Activated naive CD4-positive, alpha-beta T cell treated with anti-CD3 and anti-CD28 coated beads, Interleukin-2, amount 50 U/mL, for 24 hours (primary cell): ENCODE data around the gene INTS11.
"Not testable (repeated sequence)": the region's sequence is repeated elsewhere in the genome, so short reads cannot be mapped to it uniquely, and the experiment has no call there.

ENCODE experiments used
- H3K27ac Mint-ChIP-seq: one replicate; pipeline ENCODE4 v1.8.0; 2021; ENCODE audit warnings: mild to moderate bottlenecking, mixed read lengths
- H3K27me3 Mint-ChIP-seq: one replicate; pipeline ENCODE4 v1.8.0; 2021; ENCODE audit warnings: mixed read lengths
- H3K36me3 Mint-ChIP-seq: one replicate; pipeline ENCODE4 v1.8.0; 2021; ENCODE audit warnings: mixed read lengths
- H3K4me1 Mint-ChIP-seq: one replicate; pipeline ENCODE4 v1.8.0; 2021; ENCODE audit warnings: mixed read lengths
- H3K4me3 Mint-ChIP-seq: one replicate; pipeline ENCODE4 v1.8.0; 2021; ENCODE audit warnings: mild to moderate bottlenecking, mixed read lengths
- H3K9me3 Mint-ChIP-seq: one replicate; pipeline ENCODE4 v1.8.0; 2021; ENCODE audit warnings: mixed read lengths

Gene INTS11

DNA sequence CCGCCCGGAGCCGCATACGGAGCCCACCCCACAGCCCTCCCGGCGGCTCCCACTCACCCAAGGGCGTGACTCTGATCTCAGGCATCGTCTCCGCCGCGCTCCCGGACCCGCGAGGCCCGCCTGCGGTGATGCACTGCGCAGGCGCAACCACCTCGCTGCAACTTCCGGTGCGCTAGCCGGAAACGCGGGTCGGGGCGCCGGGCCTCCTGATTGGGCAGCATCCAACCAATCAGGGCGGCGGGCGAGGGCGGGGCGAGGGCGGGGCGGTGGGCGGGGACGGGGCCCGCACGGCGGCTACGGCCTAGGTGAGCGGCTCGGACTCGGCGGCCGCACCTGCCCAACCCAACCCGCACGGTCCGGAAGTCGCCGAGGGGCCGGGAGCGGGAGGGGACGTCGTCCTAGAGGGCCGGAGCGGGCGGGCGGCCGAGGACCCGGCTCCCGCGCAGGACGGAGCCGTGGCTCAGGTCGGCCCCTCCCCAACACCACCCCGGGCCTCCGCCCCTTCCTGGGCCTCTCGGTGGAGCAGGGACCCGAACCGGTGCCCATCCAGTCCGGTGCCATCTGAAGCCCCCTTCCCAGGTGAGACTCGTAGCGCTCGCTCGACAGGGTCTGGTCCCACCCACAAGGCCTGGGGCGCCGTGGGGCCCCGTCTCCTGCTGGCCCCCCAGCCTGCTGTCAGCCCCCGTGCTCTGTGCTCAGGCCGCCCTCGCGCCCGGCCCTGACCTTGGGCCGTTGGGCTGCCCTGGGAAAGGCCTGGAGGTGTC, at the start of gene INTS11, which contains the start of gene CPTP:
INTS11 (minus strand) TSS at position 137 of the 764 bp plus-strand sequence; CDS start at position 85, 52 bp downstream.
CPTP (plus strand) TSS at position 279 of the 764 bp plus-strand sequence. CDS start 2,109 bp downstream, outside the sequence.
- Mint-ChIP-seq H3K4me1 (peaks cover 23% of the 10 kb centered on the region), H3K36me3 (peaks cover 3% of the 10 kb centered on the region), H3K27me3 (no peaks in the 10 kb centered on the region), H3K9me3 (no peaks in the 10 kb centered on the region), H3K27ac (peak within 1 kb of the TSS; percentile 97), H3K4me3 (peak within 1 kb of the TSS; percentile 93)

DNA sequence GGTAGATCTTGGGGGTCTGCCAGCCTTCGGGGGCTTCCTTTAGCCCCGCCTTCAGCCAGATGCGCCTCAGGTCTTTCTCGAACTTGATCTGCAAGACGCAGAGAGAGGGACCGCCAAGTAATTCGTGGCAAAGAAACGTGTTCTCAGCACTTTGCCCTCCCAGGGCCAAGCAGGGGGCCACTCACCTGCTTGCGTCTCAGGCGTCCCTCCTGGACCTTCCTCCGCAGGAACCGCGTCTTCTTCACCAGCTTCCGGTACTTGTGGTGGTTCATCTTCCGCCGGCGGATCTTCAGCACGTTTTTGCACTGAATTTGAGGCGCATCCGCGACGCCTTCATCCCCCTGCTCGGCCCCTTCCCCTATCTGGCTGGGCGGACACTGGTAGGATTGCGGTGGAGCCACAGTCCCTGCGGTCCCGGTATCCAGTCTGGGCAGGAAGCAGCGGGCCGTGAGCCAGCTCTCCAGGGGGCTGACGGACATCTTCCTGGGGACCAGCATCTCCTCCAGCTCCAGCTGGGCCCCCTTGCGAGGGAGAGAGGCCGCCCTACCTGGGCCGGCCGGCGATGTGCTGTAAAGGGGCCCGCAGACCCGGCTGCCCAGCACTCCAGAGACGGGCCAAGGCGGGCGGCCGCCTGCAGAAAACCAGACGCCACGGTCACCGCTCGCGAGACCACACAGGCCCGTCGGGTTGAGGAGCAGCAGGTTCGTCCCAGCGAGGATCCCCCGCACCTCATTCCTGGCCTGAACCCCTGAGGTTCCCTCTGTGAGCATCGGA, 49.5 kb upstream of the INTS11 start:
- no peaks in the 10 kb centered on the region for H3K9me3 Mint-ChIP-seq
- peaks cover 17% of the 10 kb centered on the region for H3K4me1 Mint-ChIP-seq

DNA sequence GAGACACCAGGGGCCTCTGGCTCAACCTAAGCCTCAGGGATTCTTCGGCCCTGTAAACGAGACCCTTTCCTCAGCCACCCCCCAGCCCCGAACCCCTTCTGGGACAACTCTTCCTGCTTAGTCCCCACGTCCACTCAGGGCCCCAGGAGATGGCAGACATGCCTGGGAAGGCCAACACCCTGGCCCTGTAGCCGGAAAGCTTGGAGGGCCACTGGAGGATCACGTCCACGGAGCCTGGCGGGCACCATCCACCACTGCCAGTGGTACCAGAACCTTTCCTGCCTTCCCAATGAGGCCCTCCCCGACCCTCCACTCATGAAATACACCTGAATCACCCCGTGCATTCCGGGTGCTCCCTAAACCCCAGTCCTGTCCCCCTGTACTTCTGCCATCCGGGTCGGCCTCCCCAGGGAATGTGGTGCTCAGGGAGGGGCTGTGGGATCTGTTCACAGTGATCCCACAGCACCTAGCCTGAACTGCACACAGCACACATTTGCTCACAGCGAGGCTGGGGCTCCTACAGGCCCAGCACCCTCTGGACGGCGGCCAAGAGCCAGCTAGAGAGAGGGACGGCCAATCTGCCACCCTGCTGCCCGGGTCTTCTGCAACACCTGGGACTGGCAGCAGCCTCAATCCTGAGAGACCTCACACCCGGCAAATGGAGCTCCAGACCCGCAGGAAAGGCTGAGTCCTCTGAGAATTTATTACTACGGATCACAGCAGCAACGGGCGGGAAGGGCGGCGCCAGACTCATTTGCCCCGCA, 48.8 kb upstream of the INTS11 start:
- Mint-ChIP-seq H3K9me3 (no peaks in the 10 kb centered on the region), H3K36me3 (no peaks in the 10 kb centered on the region), H3K27ac (no peak overlapping the region), H3K27me3 (no peaks in the 10 kb centered on the region), H3K4me3 (peak overlapping the region; percentile 93), H3K4me1 (peaks cover 17% of the 10 kb centered on the region)

More for the DNA sequence above, 49.5 kb upstream of the INTS11 start:
- Mint-ChIP-seq H3K27ac (peak overlapping the region; percentile 30), H3K27me3 (no peaks in the 10 kb centered on the region), H3K4me3 (peak overlapping the region; percentile 93), H3K36me3 (no peaks in the 10 kb centered on the region)

DNA sequence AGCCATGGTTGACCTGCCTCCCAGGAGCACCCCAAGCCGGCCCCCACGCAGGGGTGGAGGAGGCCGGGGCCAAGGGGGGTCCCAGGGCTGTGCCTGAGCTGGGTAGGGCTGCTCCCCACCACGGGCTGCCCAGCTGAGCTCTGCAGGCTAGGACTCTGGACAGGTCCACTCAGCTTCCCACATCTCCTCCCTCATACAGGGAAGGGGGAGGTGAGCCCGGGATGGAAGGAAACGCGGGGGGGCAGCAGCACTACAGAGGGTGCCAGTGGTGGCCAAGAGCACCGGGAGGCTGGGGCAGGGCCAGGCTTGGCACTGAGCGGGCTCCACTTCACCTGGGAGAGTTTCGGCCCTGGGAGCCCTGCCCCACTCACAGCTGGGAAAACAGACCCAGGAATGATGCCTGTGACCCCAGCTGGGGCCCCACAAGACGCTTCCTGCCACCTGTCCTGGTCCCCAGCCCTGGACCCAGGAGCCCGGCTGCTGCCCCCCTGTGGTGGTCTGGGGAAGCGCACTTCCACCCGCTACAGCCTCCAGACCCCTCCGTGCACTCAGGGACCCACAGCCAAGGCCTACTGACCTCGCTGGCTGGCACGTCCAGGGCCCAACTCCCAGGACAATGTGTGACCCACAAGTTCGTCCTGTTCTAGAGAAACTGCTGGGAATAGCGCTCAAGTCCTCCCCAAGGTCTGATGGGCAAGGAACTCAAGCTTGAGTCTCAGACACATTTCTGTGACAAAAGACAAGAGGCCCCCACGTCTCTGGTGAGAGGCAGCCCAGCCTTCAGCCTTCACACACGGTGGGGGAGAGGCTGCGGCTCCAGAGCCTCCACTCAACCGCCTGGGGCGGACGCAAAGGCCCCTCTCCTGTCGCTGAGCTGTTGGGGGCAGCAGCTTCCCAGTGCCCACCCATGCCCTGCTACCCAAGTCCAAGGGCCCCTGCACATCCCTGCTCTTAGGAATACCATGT, 47.6 kb upstream of the INTS11 start:
- H3K9me3 Mint-ChIP-seq: no peaks in the 10 kb centered on the region
- no peaks in the 10 kb centered on the region for H3K27me3 Mint-ChIP-seq
- H3K36me3 Mint-ChIP-seq: no peaks in the 10 kb centered on the region
- H3K4me3 Mint-ChIP-seq: peak overlapping the region; percentile 68
- H3K4me1 Mint-ChIP-seq: peaks cover 17% of the 10 kb centered on the region
- no peak overlapping the region for H3K27ac Mint-ChIP-seq

DNA sequence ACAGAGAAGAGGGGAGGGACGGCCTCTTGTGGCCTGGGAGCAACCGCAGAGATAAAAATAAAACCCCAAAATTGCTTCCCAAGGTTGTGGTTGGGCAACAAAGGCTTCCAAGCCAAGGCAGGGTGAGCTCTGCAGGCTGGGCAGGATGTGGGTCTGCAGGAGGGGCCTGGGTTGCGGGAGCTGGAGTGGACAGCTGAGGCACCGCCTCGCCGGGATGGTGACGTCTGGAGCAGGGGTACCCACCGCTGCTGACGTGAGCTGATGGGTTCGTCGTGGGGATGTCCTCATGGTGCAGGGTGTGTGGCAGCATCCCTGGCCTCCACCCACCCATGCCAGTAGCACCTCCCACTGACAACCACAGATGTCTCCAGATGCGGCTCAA, 46.9 kb upstream of the INTS11 start:
- H3K4me1 Mint-ChIP-seq: peaks cover 17% of the 10 kb centered on the region
- no peaks in the 10 kb centered on the region for H3K27me3 Mint-ChIP-seq
- H3K36me3 Mint-ChIP-seq: no peaks in the 10 kb centered on the region
- H3K9me3 Mint-ChIP-seq: no peaks in the 10 kb centered on the region
- no peak overlapping the region for H3K4me3 Mint-ChIP-seq
- H3K27ac Mint-ChIP-seq: no peak overlapping the region

DNA sequence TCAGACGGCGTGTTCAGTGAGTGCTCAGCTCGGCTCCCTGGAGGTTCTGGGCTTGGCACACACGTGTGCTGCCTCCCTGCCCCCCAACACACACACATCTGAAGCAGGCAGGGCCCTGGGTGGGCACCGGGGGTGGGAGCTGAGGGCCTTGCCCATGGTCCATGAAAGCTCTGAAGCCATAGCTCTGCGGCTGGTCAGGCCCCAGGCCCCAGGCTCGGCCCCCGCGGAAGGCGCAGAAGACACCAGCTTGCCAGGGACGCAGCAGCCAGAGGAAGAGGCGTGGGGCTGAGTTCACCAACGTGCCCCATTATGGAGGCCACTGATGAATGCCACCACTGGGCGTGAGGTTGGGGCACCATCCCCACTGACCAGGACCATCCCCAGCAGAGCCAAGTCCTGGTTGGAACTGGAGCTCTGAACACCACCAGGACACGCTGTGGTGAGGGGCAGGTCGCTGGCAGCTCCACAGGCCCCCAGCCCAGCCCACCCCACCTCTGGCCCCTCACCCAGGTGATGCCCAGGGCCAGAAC, 46.4 kb upstream of the INTS11 start:
- no peak overlapping the region for H3K27ac Mint-ChIP-seq
- H3K4me3 Mint-ChIP-seq: no peak overlapping the region
- H3K4me1 Mint-ChIP-seq: peaks cover 17% of the 10 kb centered on the region
- H3K36me3 Mint-ChIP-seq: no peaks in the 10 kb centered on the region
- H3K27me3 Mint-ChIP-seq: no peaks in the 10 kb centered on the region
- no peaks in the 10 kb centered on the region for H3K9me3 Mint-ChIP-seq

DNA sequence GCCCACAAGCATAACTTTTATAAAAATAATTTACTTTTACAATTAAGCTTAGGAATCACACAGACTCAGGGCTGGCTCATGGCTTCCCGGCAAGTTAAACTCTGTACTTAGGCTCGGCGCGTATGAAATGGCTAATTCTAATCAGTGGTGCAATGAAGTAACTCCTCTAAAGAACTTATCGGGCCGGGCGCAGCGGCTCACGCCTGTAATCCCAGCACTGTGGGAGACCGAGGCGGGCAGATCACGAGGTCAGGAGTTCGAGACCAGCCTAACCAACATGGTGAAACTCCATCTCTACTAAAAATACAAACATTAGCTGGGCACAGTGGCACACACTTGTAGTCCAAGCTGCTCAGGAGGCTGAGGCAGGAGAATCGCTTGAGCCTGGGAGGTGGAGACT, 45.6 kb upstream of the INTS11 start:
- not testable (repeated sequence) for H3K9me3 Mint-ChIP-seq, H3K36me3 Mint-ChIP-seq, H3K27ac Mint-ChIP-seq, H3K4me3 Mint-ChIP-seq, H3K27me3 Mint-ChIP-seq
- peaks cover 14% of the 10 kb centered on the region for H3K4me1 Mint-ChIP-seq

DNA sequence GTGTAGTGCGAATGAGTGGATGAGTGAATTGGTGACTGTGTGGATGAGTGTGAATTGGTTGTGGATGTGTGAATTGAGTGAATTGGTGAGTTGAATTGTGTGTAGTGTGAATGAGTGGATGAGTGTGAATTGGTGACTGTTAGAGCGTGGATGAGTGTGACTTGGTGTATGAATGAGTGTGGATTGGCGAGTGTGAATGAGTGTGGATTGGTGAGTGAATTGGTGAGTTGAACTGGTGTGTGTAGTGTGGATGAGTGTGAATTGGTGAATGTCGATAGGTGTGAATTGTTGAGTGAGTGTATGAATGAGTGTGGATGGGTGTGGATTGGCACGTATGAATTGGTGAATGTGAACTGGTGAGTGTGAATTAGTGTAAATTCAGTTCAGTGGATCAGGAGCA, 42.9 kb upstream of the INTS11 start:
- Mint-ChIP-seq H3K27me3 (no peaks in the 10 kb centered on the region), H3K36me3 (no peaks in the 10 kb centered on the region), H3K9me3 (no peaks in the 10 kb centered on the region), H3K4me1 (peaks cover 8% of the 10 kb centered on the region), H3K4me3 (no peak overlapping the region), H3K27ac (no peak overlapping the region)

DNA sequence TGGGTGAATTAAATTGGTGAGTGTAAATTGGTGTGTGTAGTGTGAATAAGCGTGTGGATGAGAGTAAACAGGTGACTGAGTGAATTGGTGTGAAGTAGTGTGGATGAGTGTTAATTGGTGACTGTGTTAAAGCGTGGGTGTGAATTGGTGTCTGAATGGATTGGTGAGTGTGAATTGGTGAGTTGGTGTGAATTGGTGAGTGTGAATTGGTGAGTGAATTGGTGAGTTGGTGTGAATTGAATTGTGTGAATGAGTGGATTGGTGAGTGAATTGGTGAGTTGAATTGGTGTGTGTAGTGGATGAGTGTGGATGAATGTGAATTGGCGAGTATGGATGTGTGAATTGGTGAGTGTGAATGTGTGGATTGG, 42.2 kb upstream of the INTS11 start:
- H3K36me3 Mint-ChIP-seq: no peaks in the 10 kb centered on the region
- H3K27me3 Mint-ChIP-seq: no peaks in the 10 kb centered on the region
- no peaks in the 10 kb centered on the region for H3K9me3 Mint-ChIP-seq
- H3K27ac Mint-ChIP-seq: no peak overlapping the region
- H3K4me1 Mint-ChIP-seq: peaks cover 5% of the 10 kb centered on the region
- no peak overlapping the region for H3K4me3 Mint-ChIP-seq

DNA sequence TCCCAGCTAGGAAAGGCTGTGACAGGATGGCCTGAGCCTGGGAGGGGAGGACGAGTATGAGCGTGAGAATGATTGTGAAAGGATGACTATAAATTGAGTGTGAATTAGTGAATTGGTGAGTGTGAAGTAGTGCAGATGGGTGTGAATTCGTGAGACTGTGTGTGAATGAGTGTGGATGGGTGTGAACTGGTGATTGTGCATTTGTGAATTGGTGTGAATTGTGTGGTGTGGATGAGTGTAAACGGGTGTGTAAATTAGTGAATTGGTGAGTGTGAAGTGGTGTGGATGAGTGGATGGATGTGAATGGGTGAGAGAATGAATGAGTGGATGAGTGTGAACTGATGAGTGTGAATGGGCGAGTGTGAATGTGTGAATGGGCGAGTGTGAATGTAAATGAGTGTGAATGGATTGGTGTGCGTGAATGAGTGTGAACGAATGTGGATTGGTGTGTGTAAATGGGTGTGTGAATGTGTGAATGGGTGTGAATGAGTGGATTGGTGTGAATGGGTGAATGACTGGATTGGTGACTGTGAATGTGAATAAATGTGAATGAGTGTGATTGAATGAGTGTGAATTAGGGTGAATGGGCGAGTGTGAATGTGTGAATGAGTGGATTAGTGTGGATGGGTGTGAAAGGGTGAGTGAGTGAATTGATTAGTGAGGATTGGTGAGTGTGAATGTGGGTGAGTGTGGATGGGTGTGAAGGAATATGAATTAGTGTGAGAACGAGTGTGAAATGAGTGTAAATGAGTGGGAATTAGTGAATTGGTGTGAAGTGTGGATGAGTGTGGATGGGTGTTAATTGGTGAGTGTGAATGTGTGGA, 41.6 kb upstream of the INTS11 start:
- H3K36me3 Mint-ChIP-seq: no peaks in the 10 kb centered on the region
- H3K4me1 Mint-ChIP-seq: peaks cover 5% of the 10 kb centered on the region

DNA sequence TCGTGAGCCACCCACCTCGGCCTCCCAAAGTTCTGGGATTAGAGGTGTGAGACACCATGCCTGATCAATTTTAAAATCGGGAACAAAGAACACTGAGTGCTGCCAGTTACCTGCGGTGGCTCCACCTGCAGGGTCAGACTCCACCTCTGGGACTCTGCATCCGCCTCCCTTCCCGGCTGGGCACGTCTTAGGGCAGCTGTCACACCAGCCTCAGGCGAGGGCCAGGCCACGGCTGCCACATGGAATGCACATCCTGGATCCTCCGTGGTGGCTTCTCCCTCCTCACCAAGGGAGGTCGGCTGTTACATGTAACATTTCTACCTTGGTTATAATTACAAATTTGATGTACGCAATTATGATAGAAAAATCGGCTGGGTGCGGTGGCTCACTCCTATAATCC, 39.8 kb upstream of the INTS11 start:
- Mint-ChIP-seq H3K9me3 (no peaks in the 10 kb centered on the region), H3K4me1 (peaks cover 2% of the 10 kb centered on the region), H3K27me3 (no peaks in the 10 kb centered on the region), H3K36me3 (no peaks in the 10 kb centered on the region), H3K4me3 (no peak overlapping the region), H3K27ac (no peak overlapping the region)

More for the DNA sequence above, 41.6 kb upstream of the INTS11 start:
- H3K4me3 Mint-ChIP-seq: no peak overlapping the region
- H3K27ac Mint-ChIP-seq: no peak overlapping the region
- H3K9me3 Mint-ChIP-seq: no peaks in the 10 kb centered on the region
- H3K27me3 Mint-ChIP-seq: no peaks in the 10 kb centered on the region

DNA sequence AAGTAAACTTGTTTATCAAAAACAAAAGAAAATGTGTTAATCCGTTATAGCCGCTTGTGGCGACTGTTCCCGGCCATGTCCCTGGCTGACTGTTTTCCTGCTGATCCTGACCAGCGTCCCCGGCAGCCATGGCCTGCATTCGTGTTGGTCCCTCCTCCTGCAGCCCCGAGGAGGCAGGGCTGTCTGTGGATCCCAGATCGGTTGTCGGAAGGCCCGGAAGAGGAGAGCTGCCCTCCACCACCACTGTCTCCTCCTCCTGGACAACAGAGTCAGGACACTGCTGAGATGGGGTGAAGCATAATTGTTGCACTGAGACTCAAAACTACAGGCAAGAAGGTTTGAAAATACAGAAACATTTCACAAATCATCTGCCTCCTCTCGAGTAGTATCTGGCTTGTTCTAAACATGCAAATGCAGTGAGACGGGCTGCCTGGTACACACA, 37.5 kb upstream of the INTS11 start:
- no peaks in the 10 kb centered on the region for H3K36me3 Mint-ChIP-seq
- peaks cover 7% of the 10 kb centered on the region for H3K4me1 Mint-ChIP-seq
- no peaks in the 10 kb centered on the region for H3K9me3 Mint-ChIP-seq
- H3K4me3 Mint-ChIP-seq: no peak overlapping the region
- peaks cover 3% of the 10 kb centered on the region for H3K27me3 Mint-ChIP-seq
- H3K27ac Mint-ChIP-seq: no peak overlapping the region

DNA sequence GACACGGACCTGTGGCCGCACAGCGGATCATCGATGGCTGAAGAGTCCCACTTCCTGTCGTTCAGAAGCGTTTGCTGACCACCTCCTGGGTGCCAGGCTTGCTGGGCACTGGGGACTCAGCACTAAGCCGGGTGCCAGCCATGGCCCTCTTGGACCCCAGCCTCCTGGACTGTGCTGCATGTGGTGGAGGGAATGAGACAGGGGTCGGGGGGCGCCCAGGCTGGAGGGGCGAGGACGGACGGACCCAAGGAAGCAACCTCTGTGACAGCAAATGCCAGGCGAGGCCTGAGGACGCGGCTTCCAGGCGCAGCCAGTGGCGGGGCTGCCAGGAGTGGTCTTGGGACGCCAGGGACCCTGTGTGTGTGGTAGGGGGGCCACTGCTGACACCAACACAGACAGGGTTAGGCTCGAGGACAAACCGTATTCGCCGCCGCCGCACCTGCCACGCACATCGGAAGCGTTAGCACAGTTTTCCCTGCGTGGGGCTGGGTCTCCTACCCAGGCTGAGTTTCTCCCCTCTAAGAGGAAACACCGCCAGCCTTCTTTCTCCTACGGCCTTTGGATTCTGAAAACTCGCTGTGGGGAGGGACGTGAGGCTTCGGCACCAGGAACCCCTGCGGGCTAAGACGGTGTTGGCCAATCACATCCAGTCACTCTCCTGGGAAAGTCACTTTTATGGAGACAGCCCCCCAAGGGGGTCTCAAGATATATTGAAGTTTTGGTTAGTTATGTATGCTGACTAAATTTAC, 36.9 kb upstream of the INTS11 start:
- no peaks in the 10 kb centered on the region for H3K9me3 Mint-ChIP-seq
- H3K4me1 Mint-ChIP-seq: peaks cover 7% of the 10 kb centered on the region
- peaks cover 3% of the 10 kb centered on the region for H3K27me3 Mint-ChIP-seq
- H3K27ac Mint-ChIP-seq: no peak overlapping the region
- no peak overlapping the region for H3K4me3 Mint-ChIP-seq
- no peaks in the 10 kb centered on the region for H3K36me3 Mint-ChIP-seq
